K562 (cell line): ENCODE measurements around the gene ZNF319. TPM values are rescaled to one million over a fixed set of nuclear protein-coding genes. Genes with fewer than 3 reads are reported as not detected.

Experiments
- CEBPG ChIP-seq, 3 experiments: fragments of 200-800 bp in 1 of 3; sonication (Bioruptor generic) in 1 of 3; sonication (generic) in 1 of 3; formaldehyde crosslinking in 1 of 3; IDR thresholded peaks in 2 of 3; conservative IDR thresholded peaks in 1 of 3; 2 replicates each; pipeline versions ENCODE4 v1.6.1 to v1.8.0; 2016 to 2022; ENCODE audit warnings: missing compliant biosample characterization in 2 of 3, missing genetic modification characterization in 2 of 3, mild to moderate bottlenecking in 1 of 3, missing genetic modification reagents in 1 of 3
- CTCF ChIP-seq, 3 experiments: IDR thresholded peaks in 2 of 3; conservative IDR thresholded peaks in 1 of 3; 2 replicates each; pipeline ENCODE4 v1.5.1; 2011 to 2012; ENCODE audit warnings: low read length in 3 of 3, mild to moderate bottlenecking in 3 of 3, control low read depth in 2 of 3, improper control_type of control experiment in 1 of 3, inconsistent platforms in 1 of 3, low read depth in 1 of 3, mixed read lengths in 1 of 3, moderate library complexity in 1 of 3; ENCODE audit not compliant: insufficient read depth in 2 of 3
- HBP1 ChIP-seq: fragments of 450-650 bp; formaldehyde crosslinking; IDR thresholded peaks from 2 replicates; pipeline ENCODE4 v1.4.0; 2022; ENCODE audit warnings: missing genetic modification characterization
- HDAC6 ChIP-seq: IDR thresholded peaks from 2 replicates; pipeline ENCODE4 v1.6.1; 2012; ENCODE audit warnings: low read depth, mild to moderate bottlenecking, control low read depth, inconsistent platforms, low read length, moderate library complexity
- HLTF ChIP-seq: fragments of 450-650 bp; IDR thresholded peaks from 2 replicates; pipeline ENCODE4 v1.6.1; 2016
- HNRNPL ChIP-seq: fragments of 200-400 bp; formaldehyde crosslinking; IDR thresholded peaks from 2 replicates; pipeline ENCODE4 v1.6.1; 2017; ENCODE audit warnings: low read depth, mild to moderate bottlenecking, low read length
- NR2F6 ChIP-seq: fragments of 450-650 bp; formaldehyde crosslinking; IDR thresholded peaks from 2 replicates; pipeline ENCODE4 v1.4.0; 2020; ENCODE audit warnings: mild to moderate bottlenecking
- XRCC4 ChIP-seq: IDR thresholded peaks from one replicate; pipeline ENCODE4 v1.6.1; 2011; ENCODE audit not compliant: insufficient read depth, insufficient read length; ENCODE audit errors: extremely low read depth
- ZC3H4 ChIP-seq: sonication (generic); formaldehyde crosslinking; IDR thresholded peaks from 2 replicates; pipeline ENCODE4 v1.9.0; 2021; ENCODE audit warnings: missing genetic modification reagents, borderline replicate concordance
- ZNF134 ChIP-seq: fragments of 250-450 bp; sonication (Bioruptor Pico); conservative IDR thresholded peaks from 2 replicates; pipeline ENCODE4 v1.4.0; 2020
- ZNF318 ChIP-seq, 2 experiments: fragments of 450-650 bp; IDR thresholded peaks; 2 replicates each; pipeline ENCODE4 v1.6.1; 2016; ENCODE audit warnings: mild to moderate bottlenecking in 2 of 2, borderline replicate concordance in 1 of 2, low read depth in 1 of 2, moderate library complexity in 1 of 2
- ZNF561 ChIP-seq: fragments of 450-650 bp; formaldehyde crosslinking; conservative IDR thresholded peaks from 2 replicates; pipeline ENCODE4 v1.4.0; 2020; ENCODE audit warnings: mild to moderate bottlenecking, moderate library complexity
- polyA plus RNA-seq, 8 experiments: library from polyadenylated mRNA; depleted of rRNA in 4 of 8; stranded (reverse) in 5 of 8; unstranded in 3 of 8; fragments of >200 nt; fragmentation: Nextera tagmentation in 2 of 8; fragmentation: Illumina TruSeq in 1 of 8; extraction: Ambion mirVana in 2 of 8; extraction: Trizol in 1 of 8; gene quantifications; 2 replicates each; pipeline versions ENCODE4 v1.2.1 to v1.2.3, GENCODE V29; 2011 to 2014; ENCODE audit warnings: inconsistent platforms in 1 of 8, missing spikeins in 1 of 8
- total RNA-seq, 7 experiments: library from RNA; depleted of rRNA in 6 of 7; stranded (reverse); fragments of >200 nt in 6 of 7; fragmentation: Illumina TruSeq in 2 of 7; extraction: Trizol in 2 of 7; gene quantifications; 2 replicates each; pipeline versions ENCODE4 v1.2.1 to v1.2.3, GENCODE V29; 2011 to 2021; ENCODE audit warnings: low replicate concordance in 1 of 7

ZNF319 gene
- total and polyA plus RNA-seq, 9 of the 15 experiments (the other 6 are each of a cell fraction or from before 2014, with no cell fraction given), result 0.20 to 5.7 (median 1.4) TPM

- TF ChIP-seq CTCF (IDR thresholded peaks at IDR 0.05 in 2 of 3, conservative IDR thresholded peaks at IDR 0.05 in 1 of 3; ENCODE audit: insufficient read depth in 2 of 3, low read depth in 1 of 3, low read length in 3 of 3) (no peak), NR2F6 (CRISPR knock-in tag) (no peak), CEBPG (CRISPR knock-in tag; IDR thresholded peaks at IDR 0.05) (no peak), CEBPG (tag; conservative IDR thresholded peaks at IDR 0.05 in 1 of 2, IDR thresholded peaks at IDR 0.05 in 1 of 2) (no peak), ZC3H4 (CRISPR knock-in tag) (no peak), HBP1 (CRISPR knock-in tag) (no peak), HLTF (no peak), XRCC4 (no peak), ZNF561 (no peak), HDAC6 (no peak), ZNF318 (IDR thresholded peaks at IDR 0.05; ENCODE audit: borderline replicate concordance in 1 of 2, low read depth in 1 of 2) (no peak), ZNF134 (CRISPR knock-in tag) (no peak), HNRNPL (0 out of 2 replicates have a peak, but pooled peaks have one; percentile 30)
These were observed 24.2 kb upstream of the ZNF319 start (continued) for GRCh38 chr16:58024486-58025350.
